GM18505 (cell line): ENCODE measurements around the gene HUS1.
"Not testable (repeated sequence)": the region's sequence is repeated elsewhere in the genome, so short reads cannot be mapped to it uniquely, and the experiment has no call there.

Experiments used
- ATAC-seq: cut with Tn5 transposase; IDR thresholded peaks from one replicate; pipeline ENCODE4 v1.9.1; 2021; ENCODE audit not compliant: unreplicated experiment
- POLR2A ChIP-seq: IDR thresholded peaks from 4 replicates; pipeline ENCODE4 v1.6.1; 2011; ENCODE audit warnings: borderline replicate concordance; ENCODE audit not compliant: insufficient read depth, insufficient read length; ENCODE audit errors: extremely low read depth

HUS1 gene

DNA sequence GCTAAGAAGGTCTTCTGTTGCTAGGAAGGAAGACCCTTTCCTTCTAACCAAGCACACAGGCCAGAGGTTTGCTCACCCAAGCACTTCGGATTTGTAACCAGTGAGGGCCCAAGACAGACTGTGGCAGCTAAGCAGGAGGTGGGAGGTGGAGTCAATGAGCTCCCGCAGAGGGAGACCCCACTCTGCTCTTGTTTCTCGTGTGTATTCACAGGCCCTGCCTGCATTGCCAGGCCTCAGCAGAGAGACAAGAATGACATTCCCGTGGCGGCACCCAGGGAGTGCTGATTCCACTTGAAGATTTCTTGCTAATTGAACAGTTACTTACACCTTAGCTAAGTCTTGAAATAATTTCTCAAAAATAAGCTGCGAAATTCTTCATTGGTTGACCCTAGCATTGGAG is 44.6 kb downstream of the HUS1 start:
- no peak for ATAC-seq
- no peak for TF ChIP-seq POLR2A

DNA sequence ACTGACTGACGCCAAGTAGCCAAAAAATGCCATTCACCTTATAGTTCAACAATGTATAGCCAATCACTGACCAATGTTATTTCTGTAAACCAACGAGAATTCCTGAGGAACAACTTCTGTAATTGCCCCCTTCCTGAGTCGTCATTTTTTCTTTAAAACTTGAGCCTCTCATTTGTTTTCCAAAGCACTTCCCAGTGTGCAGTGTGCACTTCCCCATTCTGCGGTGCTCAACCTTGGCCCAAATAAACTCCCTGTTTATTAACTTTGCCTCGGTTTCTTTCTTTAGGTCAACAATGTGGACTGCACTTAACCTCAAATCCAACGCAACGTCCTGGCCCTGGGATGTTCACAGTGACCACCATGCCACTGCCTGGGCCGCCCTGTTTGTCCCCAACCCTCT is 46.2 kb downstream of the HUS1 start:
- ATAC-seq, result no peak
- TF ChIP-seq POLR2A, result no peak

DNA sequence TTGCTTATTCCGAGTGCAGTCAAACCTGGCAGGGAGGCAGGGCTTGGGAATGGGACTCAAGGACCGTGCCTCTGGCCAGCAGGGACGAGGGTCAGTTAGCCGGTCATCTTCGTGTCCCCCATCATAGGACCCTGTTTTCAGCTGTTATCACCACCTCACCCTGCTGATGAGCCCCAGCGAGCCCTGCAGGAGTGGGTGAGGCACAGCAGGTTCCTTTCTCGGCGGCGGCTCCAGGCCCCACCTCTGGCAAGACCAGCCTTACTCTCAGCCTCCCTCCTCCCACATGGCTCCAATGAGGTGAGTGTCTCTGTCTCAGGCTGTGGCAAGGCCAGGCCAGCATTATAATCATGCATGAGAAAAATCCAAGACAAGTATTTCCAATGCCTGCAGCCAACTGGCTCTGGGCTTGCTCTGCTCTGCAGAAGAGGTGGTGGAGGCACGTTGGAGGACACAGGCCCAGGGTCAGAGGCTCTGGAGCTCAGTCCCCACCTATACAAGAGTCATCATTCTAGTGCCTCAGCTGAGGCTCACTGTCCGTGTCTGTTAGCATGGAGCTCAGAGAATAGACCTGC is 46.9 kb downstream of the HUS1 start:
- no peak for TF ChIP-seq POLR2A
- no peak for ATAC-seq

DNA sequence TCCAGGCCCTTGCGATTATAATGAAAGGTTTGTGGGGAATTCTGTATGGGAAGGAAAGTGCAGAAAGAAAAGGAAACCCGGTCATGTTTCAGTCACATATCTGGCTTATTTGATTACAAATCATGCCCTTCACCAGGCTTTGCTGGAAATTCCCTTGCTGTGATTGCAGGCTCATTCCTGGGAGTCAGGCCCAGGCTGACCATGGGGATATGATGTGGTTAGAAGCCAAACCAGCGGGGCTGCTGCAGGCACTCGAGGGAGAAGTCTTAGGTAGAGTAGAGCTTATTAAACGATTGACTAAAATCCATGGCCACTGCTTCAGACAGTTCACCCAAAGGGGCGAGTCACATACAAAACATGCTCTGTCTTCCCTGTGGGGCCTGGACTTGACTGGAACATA is 47.4 kb downstream of the HUS1 start:
- no peak for TF ChIP-seq POLR2A
- ATAC-seq, result no peak

DNA sequence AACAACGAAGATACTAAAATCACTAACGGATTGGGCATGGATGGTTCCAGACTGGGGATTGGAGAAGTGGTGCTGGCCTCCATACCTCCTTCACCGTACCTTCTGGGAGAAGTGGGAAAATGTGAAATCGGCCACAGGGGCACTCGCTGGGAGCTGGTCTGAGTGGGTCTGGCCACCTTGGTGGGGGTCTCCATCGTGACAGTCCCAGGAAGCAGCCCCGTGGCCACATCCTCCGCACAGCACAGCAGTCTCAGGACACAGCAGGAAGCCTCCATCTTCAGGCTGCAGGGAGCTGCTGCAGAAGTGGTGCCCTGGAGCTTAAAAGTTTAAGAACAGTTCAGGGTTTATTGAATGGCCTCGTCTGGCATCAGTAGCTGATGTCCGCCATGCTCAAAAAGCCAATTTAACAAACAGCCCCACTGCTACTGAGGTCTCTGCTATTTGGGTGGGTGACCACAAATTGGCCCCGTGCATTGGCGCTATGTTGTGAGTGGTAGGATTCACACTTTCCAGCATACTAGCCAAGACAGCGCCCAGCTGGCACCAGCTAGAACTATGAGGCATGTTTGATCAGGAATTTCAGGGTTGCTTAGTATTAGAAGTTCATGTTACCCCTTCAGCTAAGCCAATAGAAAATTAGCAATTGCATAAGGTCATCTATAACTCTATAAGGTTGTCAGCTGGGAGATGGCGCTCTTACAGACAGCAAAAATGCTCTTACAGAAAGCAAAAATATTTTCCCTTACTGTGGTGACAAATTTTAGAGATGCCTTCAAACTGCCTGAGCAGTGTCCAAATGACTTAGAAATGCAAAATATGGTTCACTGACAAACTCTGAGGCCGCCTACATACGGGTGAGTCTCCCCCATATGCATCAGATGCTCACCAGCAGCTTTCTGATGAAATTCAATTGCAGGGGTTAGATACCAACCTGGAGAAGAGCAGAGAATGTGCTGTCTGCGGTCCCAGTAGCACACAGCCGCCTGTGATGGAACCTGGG is 48.1 kb downstream of the HUS1 start:
- no peak for TF ChIP-seq POLR2A

DNA sequence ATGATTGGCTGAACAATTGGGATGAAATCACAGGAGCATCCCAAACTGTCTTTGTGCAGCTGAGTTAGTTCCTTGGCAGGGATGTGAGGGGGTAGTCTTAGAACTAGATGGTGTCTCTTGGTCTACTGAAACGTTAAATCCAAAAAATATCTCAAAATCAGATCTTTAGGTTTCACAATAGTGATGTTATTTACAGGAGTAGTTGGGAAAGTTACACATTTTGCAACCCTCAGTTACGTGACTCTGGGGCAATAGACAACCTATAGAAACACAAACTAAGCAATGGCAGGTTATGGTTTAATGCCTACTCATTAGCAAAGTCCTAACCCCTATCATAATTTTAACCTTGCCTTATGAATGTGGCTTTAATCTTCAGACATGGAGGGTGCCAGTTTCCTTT is 55.1 kb downstream of the HUS1 start:
- ATAC-seq, result no peak
- TF ChIP-seq POLR2A, result no peak

More for the DNA sequence above, 48.1 kb downstream of the HUS1 start:
- no peak for ATAC-seq

DNA sequence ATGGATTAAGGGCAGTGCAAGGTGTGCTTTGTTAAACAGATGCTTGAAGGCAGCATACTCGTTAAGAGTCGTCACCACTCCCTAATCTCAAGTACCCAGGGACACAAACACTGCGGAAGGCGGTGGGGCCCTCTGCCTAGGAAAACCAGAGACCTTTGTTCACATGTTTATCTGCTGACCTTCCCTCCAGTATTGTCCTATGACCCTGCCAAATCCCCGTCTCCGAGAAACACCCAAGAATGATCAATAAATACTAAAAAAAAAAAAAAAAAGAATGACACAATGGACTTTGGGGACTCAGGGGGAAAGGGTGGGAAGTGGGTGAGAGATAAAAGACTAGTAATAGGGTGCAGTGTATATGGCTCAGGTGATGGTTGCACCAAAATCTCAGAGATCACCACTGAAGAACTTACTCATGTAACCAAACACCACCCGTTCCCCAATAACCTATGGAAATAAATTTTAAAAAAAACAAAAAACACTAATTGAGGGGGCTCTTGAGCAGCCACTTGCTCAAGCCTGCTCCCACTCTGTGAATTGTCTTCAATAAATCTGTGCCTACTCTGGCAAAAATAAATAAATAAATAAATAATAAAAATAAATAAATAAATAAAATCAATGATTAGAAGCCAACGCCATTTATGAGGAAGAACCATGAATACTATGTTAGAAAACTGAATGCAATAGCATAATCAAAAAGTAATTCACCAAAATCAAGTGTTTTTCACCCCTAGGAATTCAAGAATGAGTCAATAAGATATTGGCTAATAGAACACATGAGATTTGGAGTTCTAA is 56.1 kb downstream of the HUS1 start:
- not testable (repeated sequence) for ATAC-seq

DNA sequence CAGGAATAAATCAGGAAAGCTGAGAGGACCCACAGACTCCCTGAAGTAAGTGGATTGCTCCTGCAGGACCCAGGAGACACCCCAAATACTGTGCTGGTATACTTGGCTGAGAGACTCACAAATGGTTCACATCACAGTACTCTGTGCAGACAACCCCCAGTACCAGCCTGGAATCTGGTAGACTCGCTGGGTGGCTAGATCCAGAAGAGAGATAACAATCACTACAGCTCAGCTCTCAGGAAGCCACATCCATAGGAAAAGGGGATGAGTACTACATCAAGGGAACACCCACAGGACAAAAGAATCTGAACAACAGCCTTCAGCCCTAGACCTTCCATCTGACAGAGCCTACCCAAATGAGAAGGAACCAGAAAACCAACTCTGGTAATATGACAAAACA is 62.9 kb downstream of the HUS1 start:
- not testable (repeated sequence) for ATAC-seq

DNA sequence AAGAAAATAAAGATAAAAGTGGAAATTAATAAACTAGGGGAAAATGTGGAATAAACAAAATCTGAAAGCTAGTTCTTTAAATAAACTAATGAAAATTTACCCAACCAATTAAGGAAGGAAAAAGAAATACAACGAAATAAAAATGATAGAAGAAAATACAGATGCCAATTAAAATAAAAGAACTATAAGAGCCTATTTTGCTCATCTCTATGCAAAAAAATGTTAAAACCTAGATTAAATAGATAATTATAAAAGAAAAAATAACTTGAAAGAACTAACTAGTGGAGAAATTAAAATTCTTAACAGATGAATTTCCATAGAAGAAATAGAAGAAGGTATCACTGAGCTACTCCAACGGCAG is 63.8 kb downstream of the HUS1 start:
- TF ChIP-seq POLR2A, result no peak
- ATAC-seq, result no peak

DNA sequence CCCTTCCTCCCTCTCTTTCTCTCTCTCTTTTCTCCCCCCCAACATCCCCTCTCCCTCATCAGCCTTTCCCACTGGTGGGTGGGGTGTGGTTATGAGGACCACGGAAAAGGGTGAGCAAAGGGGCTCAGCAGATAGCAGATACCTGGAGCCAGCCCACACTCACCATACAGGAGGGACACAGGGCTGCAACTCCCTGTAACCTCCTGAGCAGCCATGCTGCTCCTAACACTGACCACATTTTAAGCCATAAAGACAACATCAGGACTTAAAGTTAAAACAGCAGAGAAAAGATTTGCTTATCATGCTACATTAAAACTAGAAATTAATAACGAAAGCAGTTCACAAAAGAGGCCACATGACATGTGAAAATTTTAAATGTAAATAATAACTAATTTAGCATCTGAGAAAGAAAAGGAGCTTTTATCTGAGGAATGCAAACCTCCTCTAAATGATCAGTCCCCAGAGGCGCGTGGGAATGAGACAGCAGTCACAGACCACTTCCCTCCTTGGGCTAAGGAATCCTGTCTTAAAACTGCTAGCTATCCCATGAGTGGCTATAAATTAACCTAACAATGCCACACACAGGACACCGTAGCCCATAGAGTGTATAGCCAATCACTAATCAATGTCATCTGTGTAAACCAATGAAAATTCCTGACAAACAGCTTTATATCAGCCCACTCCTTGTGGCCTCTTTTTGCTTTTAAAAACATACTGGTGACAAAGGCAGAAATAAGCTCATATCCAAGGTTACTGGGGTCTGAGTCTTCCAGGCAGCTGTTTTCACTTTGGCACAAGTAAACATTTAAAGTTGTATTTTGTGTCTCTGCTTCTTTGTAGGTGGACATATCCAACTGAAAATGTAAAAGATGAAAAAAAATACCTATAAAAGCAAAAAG is 64.4 kb downstream of the HUS1 start:
- no peak for TF ChIP-seq POLR2A
- ATAC-seq, result no peak
